Caco-2 (cell line): ENCODE results near the gene CD19. TPM values are rescaled to one million over a fixed set of nuclear protein-coding genes. Genes with fewer than 3 reads are reported as not detected.

Source experiments
- BruUV-seq: library from RNA; stranded (reverse); fragments of 400-500 nt; replicated peaks from 2 replicates; lab custom pipeline; 2021; lab: Mats Ljungman, UMichigan
- CTCF ChIA-PET: fragments of 300-600 bp; sonication (Branson Sonifier 250); formaldehyde crosslinking; loops from one replicate; lab custom pipeline; 2022; ENCODE audit warnings: antibody characterized with exemption; lab: Charles Lee
- POLR2A ChIA-PET: fragments of 300-600 bp; sonication (Branson Sonifier 250); formaldehyde crosslinking; loops from one replicate; lab custom pipeline; 2022; ENCODE audit warnings: antibody characterized with exemption; lab: Charles Lee
- DNase-seq, 2 experiments: peaks; one replicate each; pipeline versions ENCODE4 v3.0.0 to v3.0.0-alpha.2; 2020 to 2022
- H3K27me3 ChIP-seq: replicated peaks from 2 replicates; pipeline ENCODE4 v1.6.0; 2011; ENCODE audit warnings: low read length; ENCODE audit not compliant: control insufficient read depth, insufficient read depth
- H3K36me3 ChIP-seq: 2 replicates; pipeline ENCODE4 v1.5.1; 2011; ENCODE audit warnings: low read length; ENCODE audit not compliant: control insufficient read depth, insufficient read depth
- H3K4me1 ChIP-seq: fragments of 250-450 bp; sonication (Bioruptor Pico); 2 replicates; pipeline ENCODE4 v1.5.1; 2020; ENCODE audit warnings: mild to moderate bottlenecking
- H3K4me3 ChIP-seq: 2 replicates; pipeline ENCODE4 v1.5.1; 2011; ENCODE audit warnings: low read depth, mild to moderate bottlenecking, control low read depth, low read length
- H3K9me3 ChIP-seq: fragments of 250-450 bp; sonication (Bioruptor Pico); 2 replicates; pipeline ENCODE4 v1.5.1; 2020; ENCODE audit warnings: mild to moderate bottlenecking, moderate library complexity
- H3K27ac Mint-ChIP-seq: one replicate; pipeline ENCODE4 v1.8.0; 2022; ENCODE audit warnings: mixed read lengths; ENCODE audit not compliant: unreplicated experiment
- H3K27me3 Mint-ChIP-seq: one replicate; pipeline ENCODE4 v1.8.0; 2022; ENCODE audit warnings: mixed read lengths; ENCODE audit not compliant: insufficient read depth, unreplicated experiment
- H3K36me3 Mint-ChIP-seq: one replicate; pipeline ENCODE4 v1.8.0; 2022; ENCODE audit warnings: mild to moderate bottlenecking, mixed read lengths; ENCODE audit not compliant: insufficient read depth, unreplicated experiment
- H3K4me1 Mint-ChIP-seq: one replicate; pipeline ENCODE4 v1.8.0; 2022; ENCODE audit warnings: low read depth, mixed read lengths; ENCODE audit not compliant: unreplicated experiment
- H3K4me3 Mint-ChIP-seq: one replicate; pipeline ENCODE4 v1.8.0; 2022; ENCODE audit warnings: mild to moderate bottlenecking, moderate library complexity, mixed read lengths; ENCODE audit not compliant: unreplicated experiment
- H3K9me3 Mint-ChIP-seq: one replicate; pipeline ENCODE4 v1.8.0; 2022; ENCODE audit warnings: mixed read lengths; ENCODE audit not compliant: unreplicated experiment
- intact Hi-C: fragments of 100-400 bp; cut with micrococcal nuclease; formaldehyde crosslinking; loops from one replicate; pipeline ENCODE4 v1.10.0; 2022; ENCODE audit not compliant: unreplicated experiment
- total RNA-seq: library from RNA; stranded (reverse); gene quantifications from 2 replicates; pipeline ENCODE4 v1.2.3, GENCODE V29; 2022
- TF ChIP-seq, protein P1 (sequence below), 2 experiments: fragments of 200-600 bp in 1 of 2; IDR thresholded peaks; 1 replicate in 1 of 2; 2 replicates in 1 of 2; pipeline versions ENCODE4 v1.5.1 to v1.8.0; 2011 to 2022; ENCODE audit warnings: antibody characterized with exemption in 1 of 2, control low read depth in 1 of 2, inconsistent platforms in 1 of 2, low read depth in 1 of 2, low read length in 1 of 2, mild to moderate bottlenecking in 1 of 2, moderate library complexity in 1 of 2; ENCODE audit not compliant: insufficient read depth in 1 of 2, severe bottlenecking in 1 of 2, unreplicated experiment in 1 of 2

Gene CD19
- total RNA-seq, 1 experiment from 2014 or later: not detected

DNA sequence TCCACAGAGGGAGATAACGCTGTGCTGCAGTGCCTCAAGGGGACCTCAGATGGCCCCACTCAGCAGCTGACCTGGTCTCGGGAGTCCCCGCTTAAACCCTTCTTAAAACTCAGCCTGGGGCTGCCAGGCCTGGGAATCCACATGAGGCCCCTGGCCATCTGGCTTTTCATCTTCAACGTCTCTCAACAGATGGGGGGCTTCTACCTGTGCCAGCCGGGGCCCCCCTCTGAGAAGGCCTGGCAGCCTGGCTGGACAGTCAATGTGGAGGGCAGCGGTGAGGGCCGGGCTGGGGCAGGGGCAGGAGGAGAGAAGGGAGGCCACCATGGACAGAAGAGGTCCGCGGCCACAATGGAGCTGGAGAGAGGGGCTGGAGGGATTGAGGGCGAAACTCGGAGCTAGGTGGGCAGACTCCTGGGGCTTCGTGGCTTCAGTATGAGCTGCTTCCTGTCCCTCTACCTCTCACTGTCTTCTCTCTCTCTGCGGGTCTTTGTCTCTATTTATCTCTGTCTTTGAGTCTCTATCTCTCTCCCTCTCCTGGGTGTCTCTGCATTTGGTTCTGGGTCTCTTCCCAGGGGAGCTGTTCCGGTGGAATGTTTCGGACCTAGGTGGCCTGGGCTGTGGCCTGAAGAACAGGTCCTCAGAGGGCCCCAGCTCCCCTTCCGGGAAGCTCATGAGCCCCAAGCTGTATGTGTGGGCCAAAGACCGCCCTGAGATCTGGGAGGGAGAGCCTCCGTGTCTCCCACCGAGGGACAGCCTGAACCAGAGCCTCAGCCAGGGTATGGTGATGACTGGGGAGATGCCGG, 769 bp downstream of the CD19 start:
- peak overlapping the region; percentile 17 for H3K27ac Mint-ChIP-seq
- no peak overlapping the region for H3K4me3 Mint-ChIP-seq
- no peaks in the 10 kb centered on the region for H3K27me3 ChIP-seq
- H3K4me1 Mint-ChIP-seq: peaks cover 6% of the 10 kb centered on the region
- H3K36me3 Mint-ChIP-seq: no peaks in the 10 kb centered on the region
- H3K4me3 ChIP-seq: no peak overlapping the region
- ChIA-PET POLR2A (no interaction called here), CTCF (no interaction called here)
- no peaks in the 10 kb centered on the region for H3K9me3 Mint-ChIP-seq
- no peaks in the 10 kb centered on the region for H3K27me3 Mint-ChIP-seq
- no TSS peak for BruUV-seq
- no peaks in the 10 kb centered on the region for H3K36me3 ChIP-seq
- no peaks in the 10 kb centered on the region for H3K4me1 ChIP-seq
- H3K9me3 ChIP-seq: no peaks in the 10 kb centered on the region
- intact Hi-C loops: no loop called here
- TF ChIP-seq, protein P1, sequence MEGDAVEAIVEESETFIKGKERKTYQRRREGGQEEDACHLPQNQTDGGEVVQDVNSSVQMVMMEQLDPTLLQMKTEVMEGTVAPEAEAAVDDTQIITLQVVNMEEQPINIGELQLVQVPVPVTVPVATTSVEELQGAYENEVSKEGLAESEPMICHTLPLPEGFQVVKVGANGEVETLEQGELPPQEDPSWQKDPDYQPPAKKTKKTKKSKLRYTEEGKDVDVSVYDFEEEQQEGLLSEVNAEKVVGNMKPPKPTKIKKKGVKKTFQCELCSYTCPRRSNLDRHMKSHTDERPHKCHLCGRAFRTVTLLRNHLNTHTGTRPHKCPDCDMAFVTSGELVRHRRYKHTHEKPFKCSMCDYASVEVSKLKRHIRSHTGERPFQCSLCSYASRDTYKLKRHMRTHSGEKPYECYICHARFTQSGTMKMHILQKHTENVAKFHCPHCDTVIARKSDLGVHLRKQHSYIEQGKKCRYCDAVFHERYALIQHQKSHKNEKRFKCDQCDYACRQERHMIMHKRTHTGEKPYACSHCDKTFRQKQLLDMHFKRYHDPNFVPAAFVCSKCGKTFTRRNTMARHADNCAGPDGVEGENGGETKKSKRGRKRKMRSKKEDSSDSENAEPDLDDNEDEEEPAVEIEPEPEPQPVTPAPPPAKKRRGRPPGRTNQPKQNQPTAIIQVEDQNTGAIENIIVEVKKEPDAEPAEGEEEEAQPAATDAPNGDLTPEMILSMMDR (IDR thresholded peaks at IDR 0.05; ENCODE audit: insufficient read depth in 1 of 2, low read depth in 1 of 2, low read length in 1 of 2, severe bottlenecking in 1 of 2, unreplicated experiment in 1 of 2): no peak
- no peak for DNase-seq

DNA sequence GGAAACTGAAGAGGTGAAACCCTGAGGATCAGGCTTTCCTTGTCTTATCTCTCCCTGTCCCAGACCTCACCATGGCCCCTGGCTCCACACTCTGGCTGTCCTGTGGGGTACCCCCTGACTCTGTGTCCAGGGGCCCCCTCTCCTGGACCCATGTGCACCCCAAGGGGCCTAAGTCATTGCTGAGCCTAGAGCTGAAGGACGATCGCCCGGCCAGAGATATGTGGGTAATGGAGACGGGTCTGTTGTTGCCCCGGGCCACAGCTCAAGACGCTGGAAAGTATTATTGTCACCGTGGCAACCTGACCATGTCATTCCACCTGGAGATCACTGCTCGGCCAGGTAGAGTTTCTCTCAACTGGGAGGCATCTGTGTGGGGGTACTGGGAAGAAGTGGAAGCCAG, 1.4 kb downstream of the CD19 start:
- H3K4me1 ChIP-seq: no peaks in the 10 kb centered on the region
- H3K4me3 ChIP-seq: no peak overlapping the region
- TF ChIP-seq, protein P1 (IDR thresholded peaks at IDR 0.05; ENCODE audit: insufficient read depth in 1 of 2, low read depth in 1 of 2, low read length in 1 of 2, severe bottlenecking in 1 of 2, unreplicated experiment in 1 of 2): no peak
- no peaks in the 10 kb centered on the region for H3K36me3 ChIP-seq
- Mint-ChIP-seq H3K36me3 (no peaks in the 10 kb centered on the region), H3K4me1 (peaks cover 6% of the 10 kb centered on the region), H3K9me3 (no peaks in the 10 kb centered on the region), H3K4me3 (no peak overlapping the region), H3K27ac (peak overlapping the region; percentile 17), H3K27me3 (no peaks in the 10 kb centered on the region)
- no peaks in the 10 kb centered on the region for H3K27me3 ChIP-seq
- no peak for DNase-seq
- ChIA-PET POLR2A (no interaction called here), CTCF (no interaction called here)
- intact Hi-C loops: no loop called here
- BruUV-seq: no TSS peak
- no peaks in the 10 kb centered on the region for H3K9me3 ChIP-seq

DNA sequence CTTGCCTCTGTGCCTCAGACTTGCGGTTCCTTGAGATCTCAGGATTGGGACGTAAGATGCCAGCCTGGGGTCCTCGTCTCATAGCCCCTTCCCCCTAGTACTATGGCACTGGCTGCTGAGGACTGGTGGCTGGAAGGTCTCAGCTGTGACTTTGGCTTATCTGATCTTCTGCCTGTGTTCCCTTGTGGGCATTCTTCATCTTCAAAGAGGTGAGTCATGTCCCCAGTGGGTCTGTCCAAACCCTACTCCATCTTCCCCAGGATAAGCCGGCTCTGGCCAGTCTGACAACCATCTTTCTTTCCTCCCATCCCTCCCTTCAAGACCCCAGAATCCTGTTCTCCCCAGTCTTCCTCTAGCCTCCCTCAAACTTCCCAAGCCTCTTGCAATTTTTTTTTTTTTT, 3.6 kb downstream of the CD19 start:
- H3K27me3 ChIP-seq: no peaks in the 10 kb centered on the region
- intact Hi-C loops: no loop called here
- peaks cover 6% of the 10 kb centered on the region for H3K4me1 Mint-ChIP-seq
- TF ChIP-seq, protein P1 (IDR thresholded peaks at IDR 0.05; ENCODE audit: insufficient read depth in 1 of 2, low read depth in 1 of 2, low read length in 1 of 2, severe bottlenecking in 1 of 2, unreplicated experiment in 1 of 2): no peak
- BruUV-seq: no TSS peak
- no peak overlapping the region for H3K27ac Mint-ChIP-seq
- DNase-seq: no peak
- no peaks in the 10 kb centered on the region for H3K36me3 Mint-ChIP-seq
- H3K4me3 ChIP-seq: no peak overlapping the region
- POLR2A ChIA-PET: no interaction called here
- no peak overlapping the region for H3K4me3 Mint-ChIP-seq
- CTCF ChIA-PET: no interaction called here
- H3K9me3 Mint-ChIP-seq: no peaks in the 10 kb centered on the region
- no peaks in the 10 kb centered on the region for H3K27me3 Mint-ChIP-seq
- no peaks in the 10 kb centered on the region for H3K9me3 ChIP-seq
- H3K4me1 ChIP-seq: no peaks in the 10 kb centered on the region
- no peaks in the 10 kb centered on the region for H3K36me3 ChIP-seq
